HPDE6-E6E7 (cell line): ENCODE measurements around the gene SETBP1.

Source experiments
- DNase-seq: peaks from one replicate; pipeline ENCODE4 v3.0.0; 2011; ENCODE audit warnings: missing footprints; ENCODE audit errors: extremely low spot score

Gene SETBP1

GRCh38 chr18:44731530-44732237 lies 51.0 kb downstream of the SETBP1 start:
- DNase-seq: peak; percentile 59

- no peak for DNase-seq
Measured at GRCh38 chr18:44732238-44732563, 51.5 kb downstream of the SETBP1 start.

GRCh38 chr18:44732599-44732998 lies 51.9 kb downstream of the SETBP1 start:
- DNase-seq: no peak

- peak; percentile 88 for DNase-seq
Measured at GRCh38 chr18:44733069-44733753, 52.5 kb downstream of the SETBP1 start.

GRCh38 chr18:44733754-44734465 lies 53.2 kb downstream of the SETBP1 start:
- no peak for DNase-seq

- no peak for DNase-seq
Measured at GRCh38 chr18:44735096-44735495, 54.4 kb downstream of the SETBP1 start.

GRCh38 chr18:44736664-44737380 lies 56.1 kb downstream of the SETBP1 start:
- DNase-seq: no peak

GRCh38 chr18:44737623-44738022 lies 56.9 kb downstream of the SETBP1 start:
- DNase-seq: no peak

GRCh38 chr18:44740000-44740399 lies 59.3 kb downstream of the SETBP1 start:
- DNase-seq: peak; percentile 64

- DNase-seq: no peak
Measured at GRCh38 chr18:44741085-44741484, 60.4 kb downstream of the SETBP1 start.

GRCh38 chr18:44741511-44741910 lies 60.8 kb downstream of the SETBP1 start:
- no peak for DNase-seq

- DNase-seq: no peak
Measured at GRCh38 chr18:44742126-44742525, 61.4 kb downstream of the SETBP1 start.

GRCh38 chr18:44742718-44743311 lies 62.1 kb downstream of the SETBP1 start:
- DNase-seq: no peak

- no peak for DNase-seq
Measured at GRCh38 chr18:44743631-44744030, 62.9 kb downstream of the SETBP1 start.

- DNase-seq: no peak
Measured at GRCh38 chr18:44744161-44745121, 63.8 kb downstream of the SETBP1 start.

GRCh38 chr18:44747157-44747556 lies 66.5 kb downstream of the SETBP1 start:
- no peak for DNase-seq

GRCh38 chr18:44748582-44748981 lies 67.9 kb downstream of the SETBP1 start:
- DNase-seq: no peak

GRCh38 chr18:44750774-44751173 lies 70.1 kb downstream of the SETBP1 start:
- DNase-seq: no peak

- DNase-seq: no peak
Measured at GRCh38 chr18:44754567-44754966, 73.9 kb downstream of the SETBP1 start.

- no peak for DNase-seq
Measured at GRCh38 chr18:44758861-44759631, 78.4 kb downstream of the SETBP1 start.
